Neuronal stem cell (in vitro differentiated cells): ENCODE results near the gene TENT4B.

Experiments
- DNase-seq: peaks from one replicate; pipeline ENCODE4 v3.0.0-alpha.2; 2013; ENCODE audit warnings: low spot score
- H2AFZ ChIP-seq: one replicate; pipeline ENCODE4 v1.6.1; 2013; ENCODE audit warnings: mild to moderate bottlenecking, low read length, inconsistent platforms
- H2AK5ac ChIP-seq: 2 replicates; pipeline ENCODE4 v1.6.1; 2013; ENCODE audit warnings: low read depth, mild to moderate bottlenecking, inconsistent platforms, low read length, moderate library complexity, mixed read lengths
- H2BK120ac ChIP-seq: 2 replicates; pipeline ENCODE4 v1.6.1; 2013; ENCODE audit warnings: low read depth, mild to moderate bottlenecking, inconsistent platforms, low read length, moderate library complexity, mixed read lengths
- H2BK12ac ChIP-seq: one replicate; pipeline ENCODE4 v1.6.1; 2013; ENCODE audit warnings: low read length, inconsistent platforms
- H2BK15ac ChIP-seq: 2 replicates; pipeline ENCODE4 v1.6.1; 2013; ENCODE audit warnings: mild to moderate bottlenecking, low read length, inconsistent platforms, mixed read lengths
- H2BK5ac ChIP-seq: one replicate; pipeline ENCODE4 v1.6.1; 2013; ENCODE audit warnings: inconsistent platforms, mild to moderate bottlenecking, low read length, moderate library complexity
- H3K14ac ChIP-seq: one replicate; pipeline ENCODE4 v1.6.1; 2013; ENCODE audit warnings: low read length, inconsistent platforms
- H3K18ac ChIP-seq: 2 replicates; pipeline ENCODE4 v1.6.1; 2013; ENCODE audit warnings: low read length, inconsistent platforms
- H3K23ac ChIP-seq: 2 replicates; pipeline ENCODE4 v1.6.1; 2013; ENCODE audit warnings: low read depth, mild to moderate bottlenecking, mixed read lengths, low read length, inconsistent platforms; ENCODE audit not compliant: poor library complexity
- H3K27ac ChIP-seq: replicated peaks from 3 replicates; pipeline ENCODE4 v1.5.1; 2013; ENCODE audit warnings: low read length, inconsistent platforms
- H3K27me3 ChIP-seq, 3 experiments: 2 replicates each; pipeline ENCODE4 v1.6.1; 2013; ENCODE audit warnings: low read length in 3 of 3, mild to moderate bottlenecking in 2 of 3, inconsistent platforms in 1 of 3, low read depth in 1 of 3, mixed read lengths in 1 of 3, moderate library complexity in 1 of 3; ENCODE audit not compliant: control insufficient read depth in 3 of 3, insufficient read depth in 3 of 3
- H3K36me3 ChIP-seq, 2 donors: replicated peaks in 1 of 2; 2 replicates each; pipeline ENCODE4 v1.6.1; 2013; ENCODE audit warnings: low read length in 2 of 2; ENCODE audit not compliant: control insufficient read depth in 2 of 2, insufficient read depth in 2 of 2
- H3K4ac ChIP-seq: 2 replicates; pipeline ENCODE4 v1.6.1; 2013; ENCODE audit warnings: inconsistent platforms, mild to moderate bottlenecking, low read length, moderate library complexity
- H3K4me1 ChIP-seq, 2 donors: 1 replicate in 1 of 2; 2 replicates in 1 of 2; pipeline ENCODE4 v1.6.1; 2013; ENCODE audit warnings: low read length in 2 of 2, low read depth in 1 of 2; ENCODE audit not compliant: control insufficient read depth in 2 of 2, insufficient read depth in 1 of 2
- H3K4me2 ChIP-seq: one replicate; pipeline ENCODE4 v1.6.1; 2013; ENCODE audit warnings: mild to moderate bottlenecking, low read length, inconsistent platforms; ENCODE audit not compliant: insufficient read depth, poor library complexity, severe bottlenecking
- H3K4me3 ChIP-seq, 2 donors: 2 replicates each; pipeline ENCODE4 v1.5.1; 2013; ENCODE audit warnings: low read length in 2 of 2, mild to moderate bottlenecking in 2 of 2, inconsistent platforms in 1 of 2, moderate library complexity in 1 of 2
- H3K79me1 ChIP-seq: one replicate; pipeline ENCODE4 v1.6.1; 2013; ENCODE audit warnings: low read depth, mild to moderate bottlenecking, inconsistent platforms, low read length, moderate library complexity
- H3K9ac ChIP-seq: one replicate; pipeline ENCODE4 v1.6.1; 2013; ENCODE audit warnings: mild to moderate bottlenecking, low read depth, low read length, inconsistent platforms; ENCODE audit not compliant: poor library complexity
- H3K9me3 ChIP-seq, 2 donors: replicated peaks in 1 of 2; 2 replicates each; pipeline versions ENCODE3 to v1.6.1; 2013; ENCODE audit warnings: low read length in 2 of 2, mild to moderate bottlenecking in 2 of 2, inconsistent platforms in 1 of 2, low read depth in 1 of 2, mixed read lengths in 1 of 2, moderate library complexity in 1 of 2; ENCODE audit not compliant: control insufficient read depth in 2 of 2, insufficient read depth in 1 of 2
- H4K8ac ChIP-seq: one replicate; pipeline ENCODE4 v1.6.1; 2013; ENCODE audit warnings: low read depth, mild to moderate bottlenecking, inconsistent platforms, low read length, moderate library complexity
- H4K91ac ChIP-seq: one replicate; pipeline ENCODE4 v1.6.1; 2013; ENCODE audit warnings: low read length, low read depth, mild to moderate bottlenecking, inconsistent platforms; ENCODE audit not compliant: poor library complexity
- WGBS, 2 donors: extraction: QIAGEN DNeasy Blood & Tissue Kit; methylation state at CpG; one replicate each; pipeline ENCODE4 v1.1.7; 2013; ENCODE audit warnings: missing lambda C conversion rate in 2 of 2, mixed read lengths in 1 of 2; ENCODE audit not compliant: insufficient read length in 2 of 2, insufficient replicate concordance in 1 of 2; ENCODE audit errors: extremely low coverage in 2 of 2; 5-methylcytosine and 5-hydroxymethylcytosine counted together

Gene TENT4B

GRCh38 chr16:50161950-50162349 lies 8.8 kb downstream of the TENT4B start:
- Histone ChIP-seq H3K27me3 (no peaks in the 10 kb centered on the region), H3K14ac (no peak overlapping the region), H2AFZ (no peak overlapping the region), H4K8ac (no peak overlapping the region), H3K4me1 (no peaks in the 10 kb centered on the region), H3K9me3 (no peaks in the 10 kb centered on the region), H3K9ac (no peak overlapping the region), H3K18ac (no peak overlapping the region), H2BK15ac (no peak overlapping the region), H3K36me3 (peaks cover 0 to 10% of the 10 kb centered on the region in 2 donors), H2AK5ac (no peak overlapping the region), H2BK120ac (no peak overlapping the region), H3K4me3 (no peak overlapping the region), H3K27ac (no peak overlapping the region), H4K91ac (no peak overlapping the region), H3K79me1 (peaks cover 2% of the 10 kb centered on the region), H3K4ac (no peak overlapping the region), H3K4me2 (no peak overlapping the region), H2BK12ac (no peak overlapping the region), H2BK5ac (no peak overlapping the region), H3K23ac (no peak overlapping the region)
- no peak for DNase-seq
- WGBS, 2 donors, result no CpG with 5 or more reads among the region's 2 CpGs

DNA sequence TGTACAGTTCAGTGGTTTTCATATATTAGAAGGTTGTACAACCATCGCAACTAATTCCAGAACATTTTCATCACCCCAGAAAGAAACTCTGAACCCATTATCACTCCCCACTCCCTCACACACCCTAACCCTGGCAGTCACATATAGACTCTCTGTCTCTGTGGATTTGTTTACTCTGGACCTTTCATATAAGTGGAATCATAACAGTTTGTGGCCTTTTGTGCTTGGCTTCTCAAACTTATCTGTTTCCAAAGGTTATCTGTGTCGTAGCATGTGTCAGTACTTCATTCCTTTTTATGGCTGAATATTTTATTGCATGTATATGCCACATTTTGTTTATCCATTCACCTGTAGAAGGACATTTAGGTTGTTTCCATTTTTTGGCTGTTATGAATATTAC lies 12.4 kb downstream of the TENT4B start:
- Histone ChIP-seq H2BK5ac (no peak overlapping the region), H2AK5ac (no peak overlapping the region), H3K9me3 (peaks cover 0 to 6% of the 10 kb centered on the region in 2 donors), H3K4me3 (no peak overlapping the region), H3K9ac (no peak overlapping the region), H2BK12ac (no peak overlapping the region), H2BK15ac (no peak overlapping the region), H4K8ac (no peak overlapping the region), H3K4me1 (no peaks in the 10 kb centered on the region), H2AFZ (no peak overlapping the region), H3K4ac (no peak overlapping the region), H3K27me3 (no peaks in the 10 kb centered on the region), H4K91ac (no peak overlapping the region), H3K14ac (no peak overlapping the region), H3K27ac (no peak overlapping the region), H3K18ac (no peak overlapping the region), H3K23ac (no peak overlapping the region), H3K4me2 (no peak overlapping the region), H2BK120ac (no peak overlapping the region), H3K36me3 (peaks cover 0 to 4% of the 10 kb centered on the region in 2 donors), H3K79me1 (peaks cover 2% of the 10 kb centered on the region)
- WGBS, 2 donors, result no CpG with 5 or more reads among the region's 2 CpGs
- no peak for DNase-seq

DNA sequence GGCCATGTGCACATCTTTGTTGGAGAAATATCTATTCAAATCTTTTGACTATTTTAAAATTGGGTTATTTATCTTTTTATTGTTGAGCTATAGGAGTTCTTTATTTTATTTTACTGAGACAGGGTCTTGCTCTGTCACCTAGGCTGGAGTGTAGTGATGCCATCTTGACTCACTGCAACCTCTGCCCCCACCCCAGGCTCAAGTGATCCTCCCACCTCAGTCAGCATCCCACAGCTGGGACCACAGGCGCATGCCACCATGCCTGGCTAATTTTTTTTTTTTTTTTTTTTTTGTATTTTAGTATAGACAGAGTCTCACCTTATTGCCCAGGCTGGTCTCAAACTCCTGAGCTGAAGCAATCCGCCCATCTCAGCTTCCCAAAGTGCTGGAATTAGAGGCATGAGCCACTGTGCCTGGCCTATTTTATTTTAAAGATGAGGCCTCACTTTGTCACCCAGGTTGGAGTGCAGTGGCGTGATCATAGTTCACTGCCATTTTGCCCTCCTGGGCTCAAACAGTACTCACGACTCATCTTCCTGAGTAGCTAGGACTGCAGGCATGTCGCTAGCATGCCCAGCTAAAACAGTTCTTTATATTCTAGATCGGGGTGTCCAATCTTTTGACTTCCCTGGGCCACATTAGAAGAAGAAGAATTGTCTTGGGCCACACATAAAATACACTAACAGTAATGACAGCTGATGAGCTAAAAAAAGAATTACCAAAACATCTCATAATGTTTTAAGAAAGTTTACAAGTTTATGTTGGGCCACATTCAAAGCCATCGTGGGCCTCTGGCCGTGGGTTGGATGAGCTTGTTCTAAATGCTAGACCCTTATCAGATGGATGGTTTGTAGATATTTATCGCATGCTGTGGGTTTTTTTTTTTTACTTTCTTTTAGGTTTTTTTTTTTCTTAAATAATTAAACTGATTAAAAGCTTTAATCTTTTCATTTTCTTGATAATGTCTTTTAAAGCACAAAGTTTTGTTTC lies 13.7 kb downstream of the TENT4B start:
- WGBS, 2 donors, result no CpG with 5 or more reads among the region's 9 CpGs
- no peak overlapping the region for H3K4me2 ChIP-seq

DNA sequence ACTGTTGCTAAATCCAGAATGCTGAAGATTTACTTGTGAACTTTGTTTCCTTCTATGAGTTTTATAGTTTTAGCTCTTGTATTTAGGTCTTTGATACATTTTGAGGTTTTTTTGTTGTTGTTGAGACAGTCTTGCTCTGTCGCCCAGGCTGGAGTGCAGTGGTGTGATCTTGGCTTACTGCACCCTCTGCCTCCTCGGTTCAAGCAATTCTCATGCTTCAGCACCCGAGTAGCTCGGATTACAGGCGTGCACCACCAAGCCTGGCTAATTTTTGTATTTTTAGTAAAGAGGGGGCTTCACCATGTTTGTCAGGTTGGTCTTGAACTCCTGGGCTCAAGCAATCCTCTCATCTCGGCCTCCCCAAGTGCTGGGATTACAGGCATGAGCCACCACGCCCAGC lies 14.4 kb downstream of the TENT4B start:
- no peak overlapping the region for H3K4me3 ChIP-seq
- no peaks in the 10 kb centered on the region for H3K4me1 ChIP-seq
- peaks cover 0 to 4% of the 10 kb centered on the region in 2 donors for H3K36me3 ChIP-seq
- H4K8ac ChIP-seq, result no peak overlapping the region
- peaks cover 0 to 6% of the 10 kb centered on the region in 2 donors for H3K9me3 ChIP-seq
- no peaks in the 10 kb centered on the region for H3K27me3 ChIP-seq
- no peak overlapping the region for H2BK120ac ChIP-seq
- no peak overlapping the region for H2AK5ac ChIP-seq
- H3K27ac ChIP-seq, result no peak overlapping the region
- no peak overlapping the region for H4K91ac ChIP-seq
- no CpG with 5 or more reads among the region's 7 CpGs for WGBS, 2 donors
- H2BK5ac ChIP-seq, result no peak overlapping the region
- no peak overlapping the region for H2AFZ ChIP-seq
- DNase-seq, result no peak
- no peak overlapping the region for H3K14ac ChIP-seq
- no peak overlapping the region for H3K23ac ChIP-seq
- no peak overlapping the region for H2BK15ac ChIP-seq
- H3K9ac ChIP-seq, result no peak overlapping the region
- peaks cover 2% of the 10 kb centered on the region for H3K79me1 ChIP-seq
- H3K4ac ChIP-seq, result no peak overlapping the region
- no peak overlapping the region for H2BK12ac ChIP-seq
- H3K18ac ChIP-seq, result no peak overlapping the region
- H3K4me2 ChIP-seq, result no peak overlapping the region

More for the DNA sequence above, 13.7 kb downstream of the TENT4B start:
- Histone ChIP-seq H2BK12ac (no peak overlapping the region), H3K9me3 (peaks cover 0 to 6% of the 10 kb centered on the region in 2 donors), H3K4ac (no peak overlapping the region), H3K14ac (peak overlapping the region; percentile 38), H3K23ac (no peak overlapping the region), H3K79me1 (peaks cover 2% of the 10 kb centered on the region), H3K27ac (no peak overlapping the region), H3K4me1 (no peaks in the 10 kb centered on the region), H3K9ac (no peak overlapping the region), H3K27me3 (no peaks in the 10 kb centered on the region), H3K18ac (no peak overlapping the region), H2BK15ac (no peak overlapping the region), H2AK5ac (no peak overlapping the region), H2AFZ (no peak overlapping the region), H4K91ac (no peak overlapping the region), H3K36me3 (peaks cover 0 to 4% of the 10 kb centered on the region in 2 donors), H3K4me3 (no peak overlapping the region), H2BK5ac (no peak overlapping the region), H4K8ac (no peak overlapping the region), H2BK120ac (no peak overlapping the region)
- DNase-seq, result no peak
